ENCODE data around the gene PP2D1.
"Not testable (repeated sequence)": the region's sequence is repeated elsewhere in the genome, so short reads cannot be mapped to it uniquely, and the experiment has no call there.

PP2D1 gene, protein sequence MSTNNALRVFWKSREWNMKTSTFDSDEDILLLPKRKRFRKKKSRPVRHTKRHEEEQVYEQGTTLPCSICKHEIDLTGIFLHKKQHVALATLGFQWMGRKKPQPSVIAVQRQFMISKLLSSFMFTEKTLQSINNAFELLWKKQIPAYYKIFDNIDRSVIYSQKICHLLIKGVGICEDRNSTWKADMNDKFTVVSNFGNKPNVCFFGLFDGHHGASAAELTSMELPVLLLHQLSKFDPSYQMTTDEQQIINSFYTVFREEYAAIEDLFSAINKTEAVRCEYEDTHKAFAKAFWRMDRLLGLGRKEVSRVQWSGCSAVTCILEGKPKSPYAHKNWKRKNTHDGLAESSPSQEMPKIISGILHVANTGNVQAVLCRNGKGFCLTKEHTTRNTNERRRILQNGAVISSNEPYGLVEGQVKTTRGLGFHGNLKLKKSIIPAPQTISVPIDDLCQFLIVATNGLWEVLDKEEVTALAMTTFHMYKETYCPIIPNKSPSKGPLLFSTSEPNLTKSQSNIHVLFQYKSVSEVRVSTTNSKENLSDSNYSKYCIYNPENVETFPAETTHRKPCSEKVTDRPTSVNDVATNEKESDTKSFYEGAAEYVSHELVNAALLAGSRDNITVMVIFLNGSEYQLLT

DNA sequence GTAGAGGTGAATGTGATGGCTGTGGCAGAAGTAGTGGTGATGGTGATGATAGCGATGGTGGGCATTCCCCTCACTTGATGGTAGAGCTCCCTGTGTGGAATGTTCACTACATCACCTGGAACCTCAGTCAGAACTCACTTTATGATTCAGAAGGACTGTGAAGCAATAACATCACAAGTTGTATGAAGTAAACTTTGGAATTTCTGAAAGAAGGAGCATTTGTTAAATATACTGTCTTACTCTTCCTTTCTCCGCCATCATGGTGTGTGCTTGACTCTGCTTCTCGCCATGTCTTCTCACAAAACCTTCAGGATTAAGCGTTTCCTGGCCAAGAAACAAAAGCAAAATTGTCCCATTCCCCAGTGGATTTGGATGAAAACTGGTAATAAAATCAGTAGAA lies at the start of gene PP2D1:
PP2D1 (minus strand) TSS at position 101 of the 400 bp plus-strand sequence. CDS start 192 bp downstream, outside the sequence.
- no peak for DNase-seq (ENCODE audit: low spot score)

DNA sequence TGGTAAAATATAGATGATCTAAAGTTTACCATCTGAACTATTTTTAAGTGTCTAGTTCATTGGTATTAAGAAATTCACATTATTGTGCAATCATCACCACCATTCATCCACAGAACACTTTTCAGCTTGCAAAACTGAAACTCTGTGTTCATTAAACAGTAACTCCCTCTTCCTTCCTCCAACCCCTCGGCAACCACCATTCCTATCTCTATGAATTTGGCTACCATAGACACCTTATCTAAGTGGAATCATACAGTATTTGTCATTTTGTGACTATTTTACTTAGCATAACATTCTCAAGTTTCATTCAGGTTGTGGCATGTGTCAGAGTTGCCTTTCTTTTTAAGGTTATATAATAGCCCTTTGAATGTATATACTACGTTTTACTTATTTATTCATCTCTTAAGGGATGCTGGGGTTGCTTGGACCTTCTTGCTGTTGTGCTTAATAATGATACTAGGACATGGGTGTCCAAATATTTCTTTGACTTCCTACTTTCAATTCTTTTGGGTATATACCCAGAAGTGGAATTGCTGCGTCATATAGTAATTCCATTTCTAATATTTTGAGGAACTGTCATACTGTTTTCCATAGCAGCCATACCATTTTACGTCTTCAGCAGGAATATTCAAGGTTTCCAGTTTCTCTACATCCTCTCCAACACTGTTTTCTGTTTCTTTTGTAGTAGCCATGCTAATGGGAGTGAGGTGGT lies 49.1 kb upstream of the PP2D1 start:
- peak; percentile 36 for DNase-seq (ENCODE audit: low spot score)

DNA sequence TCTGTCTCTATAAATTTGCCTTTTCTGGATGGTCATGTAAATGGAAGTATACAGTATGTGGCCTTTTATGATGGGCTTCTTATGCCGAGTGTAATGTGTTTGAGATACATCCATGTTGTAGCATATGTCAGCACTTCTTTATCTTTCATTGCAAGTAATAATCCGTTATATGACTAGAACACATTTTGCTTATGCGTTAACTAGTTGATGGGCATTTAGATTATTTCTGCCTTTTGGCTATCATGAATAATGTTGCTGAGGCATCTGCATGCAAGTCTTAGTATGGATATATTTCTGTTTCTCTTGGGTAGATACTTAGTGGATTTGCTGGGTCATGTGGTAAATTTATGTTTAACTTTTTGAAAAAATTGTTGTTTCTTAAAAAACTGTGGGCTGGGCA lies 47.9 kb upstream of the PP2D1 start:
- DNase-seq (ENCODE audit: low spot score), result no peak

DNA sequence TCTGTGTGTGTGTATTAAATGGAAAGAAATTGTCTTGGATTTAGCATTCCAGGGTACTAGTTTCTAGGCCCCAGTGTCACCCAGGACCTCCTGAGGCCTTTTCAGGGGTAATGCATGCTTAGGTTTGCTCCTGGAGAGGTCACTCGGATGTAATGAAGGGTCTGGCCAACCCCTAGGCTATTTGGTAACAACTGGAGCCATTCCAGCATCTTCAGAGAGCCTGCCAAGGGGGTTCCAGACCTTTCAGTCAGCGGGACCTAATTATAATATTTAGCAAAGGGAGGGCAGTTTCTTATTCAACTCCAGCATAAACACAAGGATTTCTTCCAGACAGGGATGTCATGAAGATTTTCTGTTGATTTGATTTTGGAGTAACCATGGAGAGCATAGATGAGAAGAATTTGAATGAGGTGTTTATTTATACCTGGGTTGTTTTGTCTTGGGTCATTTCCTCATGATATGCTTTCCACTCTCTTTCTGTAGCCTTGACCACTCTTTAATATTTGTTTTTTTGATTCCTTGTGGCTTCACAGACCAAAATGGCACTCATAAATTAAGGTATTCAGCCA lies 45.6 kb upstream of the PP2D1 start:
- no peak for DNase-seq (ENCODE audit: low spot score)

DNA sequence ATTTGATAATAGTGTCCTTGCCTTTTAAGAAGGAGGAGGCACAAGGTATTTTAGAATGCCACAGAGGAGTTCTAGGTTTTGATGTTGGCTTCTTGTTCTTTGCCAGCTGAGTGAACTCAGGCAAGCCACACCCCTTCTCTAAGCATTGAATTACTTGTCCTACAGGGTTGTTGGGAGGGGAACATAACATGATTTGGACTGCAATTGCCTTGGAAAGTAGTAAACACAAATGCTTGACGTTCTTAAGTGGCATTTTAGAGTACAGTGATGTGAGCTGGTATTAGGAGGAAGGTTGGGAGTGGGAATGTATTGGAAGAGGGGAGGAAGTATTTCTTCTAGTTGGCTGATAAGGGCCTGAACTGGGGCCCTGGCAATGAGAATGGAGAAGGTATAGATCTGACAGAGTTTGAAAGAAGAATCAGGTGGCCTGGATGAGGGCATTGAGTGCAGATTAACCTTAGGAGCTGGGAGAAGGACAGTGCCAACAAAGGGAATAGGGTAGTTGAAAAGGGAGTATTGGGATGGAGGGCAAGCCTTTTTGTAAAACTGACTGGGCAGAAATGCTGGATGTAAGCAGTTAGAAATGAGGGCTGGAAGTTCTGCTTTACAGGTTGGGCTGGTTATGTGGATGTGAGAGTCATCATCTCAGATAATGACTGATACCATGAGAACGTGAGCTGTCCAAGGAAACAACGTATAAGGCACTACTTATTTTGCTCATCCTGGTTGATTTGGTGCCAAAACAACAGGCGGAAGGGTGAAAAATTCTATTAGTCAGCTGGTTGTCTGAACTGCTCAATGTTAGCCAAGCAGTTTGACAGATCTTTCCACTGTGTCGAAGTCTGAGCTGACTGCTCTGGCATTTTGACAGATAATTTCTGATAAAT lies 44.9 kb upstream of the PP2D1 start:
- peak; percentile 71 for DNase-seq (ENCODE audit: low spot score)

DNA sequence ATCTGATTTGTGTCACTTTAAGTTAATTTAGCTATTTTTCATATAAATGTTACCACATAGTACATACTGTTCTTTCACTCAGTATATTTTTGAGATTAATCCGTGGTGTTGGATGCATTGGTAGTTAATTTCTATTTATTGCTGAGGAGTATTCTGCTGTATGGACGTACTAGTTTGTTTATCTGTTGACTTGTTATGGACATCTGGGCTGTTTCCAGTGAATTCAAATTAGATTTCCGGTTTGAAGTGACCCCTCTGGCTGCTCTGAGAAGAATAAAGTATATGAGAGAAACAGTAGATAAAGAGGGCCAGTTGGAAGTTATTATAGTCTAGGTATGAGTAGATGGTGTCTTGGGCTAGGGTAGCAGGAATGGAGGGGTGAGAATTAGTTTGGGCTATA lies 43.8 kb upstream of the PP2D1 start:
- DNase-seq (ENCODE audit: low spot score), result no peak

DNA sequence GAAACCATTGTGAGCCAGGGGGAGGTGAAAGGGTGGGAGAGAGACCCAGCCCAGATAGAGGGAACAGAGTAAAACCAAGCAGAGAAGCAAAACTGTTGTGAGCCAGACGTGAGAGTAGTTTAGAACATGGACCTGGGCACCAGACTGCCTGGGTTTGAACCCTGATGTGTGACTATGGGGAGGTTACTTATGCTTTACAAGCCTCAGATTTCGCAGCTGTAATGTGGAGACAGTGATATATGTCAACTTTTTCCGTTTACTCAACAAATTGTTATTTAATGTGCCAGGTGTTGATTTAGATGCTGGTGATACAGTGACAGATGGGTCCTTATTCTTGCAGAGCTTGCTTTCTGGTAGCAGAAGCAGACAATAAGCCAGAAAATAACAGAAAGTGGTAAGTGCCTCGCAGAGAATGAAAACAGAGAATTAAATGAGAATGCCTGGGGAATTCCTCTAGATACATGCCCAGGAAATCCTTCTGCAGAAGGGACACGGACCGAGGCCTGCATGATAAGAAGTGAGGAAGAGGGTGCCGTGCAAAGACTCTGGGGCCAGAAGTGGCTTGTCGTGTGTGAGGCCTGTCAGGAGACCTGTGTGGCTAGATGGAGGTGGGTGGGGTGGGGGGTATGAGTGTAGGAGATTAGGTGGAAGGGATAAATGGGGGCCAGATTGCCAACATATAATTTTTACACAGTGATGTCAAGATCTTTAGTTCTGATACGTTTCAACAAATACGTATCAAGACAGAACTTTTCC lies 43.1 kb upstream of the PP2D1 start:
- DNase-seq (ENCODE audit: low spot score), result no peak

DNA sequence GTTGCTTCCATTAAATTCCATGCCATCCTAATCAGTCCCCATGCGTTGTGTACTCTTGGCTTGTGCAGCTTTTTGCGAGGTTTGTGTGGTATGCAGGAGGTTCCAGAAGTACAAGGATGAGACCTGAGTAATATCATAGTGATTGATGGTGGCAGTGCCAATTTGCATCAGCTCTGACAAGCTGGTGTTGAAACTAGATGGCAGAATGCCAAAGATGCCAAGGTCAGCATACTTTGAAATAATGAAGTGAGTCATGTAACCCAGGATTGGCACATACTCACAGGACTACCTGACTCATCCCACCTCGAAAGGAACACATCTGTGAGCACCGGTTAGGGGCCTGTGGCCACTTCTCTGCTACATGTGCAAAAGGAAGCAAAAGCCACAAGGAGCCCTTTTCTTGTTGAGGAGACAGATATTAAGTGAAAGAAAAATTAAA lies 42.5 kb upstream of the PP2D1 start:
- peak; percentile 96 for DNase-seq (ENCODE audit: low spot score)

DNA sequence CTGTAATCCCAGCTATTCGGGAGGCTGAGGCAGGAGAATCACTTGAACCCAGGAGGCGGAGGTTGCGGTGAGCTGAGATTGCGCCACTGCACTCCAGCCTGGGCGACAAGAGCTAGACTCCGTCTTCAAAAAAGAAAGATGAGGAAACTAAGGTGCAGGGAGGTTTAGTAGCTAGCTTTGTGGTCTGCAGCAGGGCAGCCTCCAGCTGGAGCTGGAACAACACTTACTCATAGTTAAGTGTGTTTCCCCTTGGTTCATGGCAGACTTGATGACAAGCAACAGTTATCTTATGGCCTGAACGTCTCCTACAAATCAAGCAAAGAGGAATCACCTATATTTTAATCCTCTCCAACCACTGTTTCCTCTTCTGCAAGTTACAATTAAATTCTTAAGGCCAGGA lies 40.8 kb upstream of the PP2D1 start:
- no peak for DNase-seq (ENCODE audit: low spot score)

DNA sequence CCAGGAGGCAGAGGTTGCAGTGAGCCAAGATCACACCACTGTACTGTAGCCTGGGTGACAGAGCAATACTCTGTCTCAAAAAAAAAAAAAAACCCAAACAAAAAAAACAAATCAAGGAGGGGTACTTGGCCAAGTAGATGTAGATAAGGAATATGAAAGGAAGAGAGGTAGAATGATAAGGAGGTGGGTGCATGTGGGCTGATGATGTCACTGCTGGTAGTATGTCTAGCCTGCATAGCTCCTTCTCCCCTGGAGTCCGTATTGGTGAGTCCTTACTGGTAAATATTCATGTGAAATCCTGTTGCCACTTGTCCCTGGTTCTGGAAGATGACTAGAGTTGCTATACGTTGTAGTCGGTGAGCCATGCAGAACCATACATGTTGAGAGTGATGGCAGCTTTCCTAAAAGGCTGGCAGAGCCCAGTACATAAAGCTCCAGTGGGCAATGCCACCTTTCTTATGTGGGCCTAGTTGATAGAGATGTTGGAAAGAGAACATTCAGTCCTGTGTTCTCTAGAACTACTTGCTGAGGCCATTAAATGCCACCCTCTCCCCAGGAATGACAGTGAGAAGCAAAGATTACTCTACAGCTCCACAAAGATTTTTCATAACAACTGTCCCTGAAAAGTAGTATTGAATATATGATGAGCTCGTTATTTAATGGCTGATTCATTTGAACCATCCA lies 39.2 kb upstream of the PP2D1 start:
- DNase-seq (ENCODE audit: low spot score), result peak; percentile 29

DNA sequence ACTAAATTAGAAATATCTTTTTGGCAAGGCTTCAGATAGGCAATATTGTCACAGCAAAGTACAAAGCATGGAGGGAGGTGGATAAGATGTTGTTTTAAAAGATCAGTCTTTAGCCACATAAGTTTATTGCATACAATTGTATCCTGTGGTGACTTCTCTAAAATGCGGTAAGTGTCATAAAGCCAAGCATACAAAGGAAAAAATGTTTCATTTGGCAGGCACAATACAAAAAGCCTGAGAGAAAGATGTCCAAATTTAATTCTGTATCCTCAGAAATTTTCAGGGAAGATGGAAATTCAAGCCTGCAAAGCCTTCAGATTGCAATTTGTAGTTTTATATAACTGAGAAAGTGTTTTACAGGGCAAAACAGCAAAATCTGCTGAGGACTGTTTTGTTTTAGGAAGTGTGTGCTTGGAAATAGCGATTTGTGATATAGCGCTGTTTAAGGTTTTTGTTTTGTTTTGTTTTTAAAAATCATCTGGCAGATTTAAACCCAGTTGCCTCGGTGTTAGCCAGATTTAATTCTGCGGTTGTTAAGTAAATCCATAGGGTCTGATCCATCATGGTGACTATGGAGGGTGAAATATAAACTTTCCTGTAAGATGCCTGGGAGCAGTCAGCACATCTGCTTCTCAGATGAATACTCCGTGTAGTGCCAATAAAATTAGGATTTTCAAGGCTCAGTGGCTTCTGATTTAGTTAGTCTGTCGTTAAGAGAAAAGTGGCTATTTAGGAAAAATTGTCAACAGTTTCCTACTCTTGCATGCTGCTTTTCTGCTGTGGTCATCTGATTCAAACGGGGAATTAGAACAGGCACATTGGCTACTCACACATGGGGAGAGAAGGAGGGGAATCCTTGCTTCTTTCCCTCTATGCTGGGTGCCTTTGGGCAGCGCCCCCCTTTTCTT lies 36.2 kb upstream of the PP2D1 start:
- DNase-seq (ENCODE audit: low spot score), result no peak

DNA sequence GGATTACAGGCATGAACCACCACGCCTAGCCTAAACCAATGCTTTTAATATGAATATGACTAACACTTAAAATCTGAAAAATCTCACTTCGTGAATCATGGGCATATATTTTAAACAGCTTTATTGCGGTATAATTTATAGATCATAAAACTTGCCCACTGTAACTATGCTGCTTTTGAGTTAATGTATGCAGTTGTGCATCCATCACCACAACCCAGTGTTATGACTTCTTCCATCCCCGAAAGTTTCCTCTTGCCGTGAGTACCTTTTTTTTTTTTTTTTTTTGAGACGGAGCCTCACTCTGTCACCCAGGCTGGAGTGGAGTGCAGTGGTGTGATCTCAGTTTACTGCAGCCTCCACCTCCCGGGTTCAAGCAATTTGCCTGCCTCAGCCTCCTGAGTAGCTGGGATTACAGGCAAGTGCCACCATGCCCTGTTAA lies 35.3 kb upstream of the PP2D1 start:
- DNase-seq (ENCODE audit: low spot score), result no peak

DNA sequence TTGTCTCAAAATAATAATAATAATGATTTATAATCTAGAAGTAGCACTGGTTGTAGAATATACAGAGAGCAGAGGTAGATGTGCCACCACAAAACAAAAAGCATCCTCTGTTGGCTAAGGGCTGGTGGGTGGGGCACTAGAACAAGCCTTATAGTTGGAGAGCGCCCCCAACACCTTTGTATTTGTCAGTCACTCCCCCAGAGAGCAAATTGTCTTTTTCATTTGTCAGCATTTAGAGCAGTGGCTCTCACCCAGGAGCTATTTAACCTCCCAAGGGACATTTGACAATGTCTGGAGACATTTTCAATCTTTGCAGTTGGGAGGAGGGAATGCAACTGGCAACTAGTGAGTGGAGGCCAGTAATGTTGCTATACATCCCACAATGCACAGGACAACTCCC lies 34.5 kb upstream of the PP2D1 start:
- DNase-seq (ENCODE audit: low spot score), result no peak

DNA sequence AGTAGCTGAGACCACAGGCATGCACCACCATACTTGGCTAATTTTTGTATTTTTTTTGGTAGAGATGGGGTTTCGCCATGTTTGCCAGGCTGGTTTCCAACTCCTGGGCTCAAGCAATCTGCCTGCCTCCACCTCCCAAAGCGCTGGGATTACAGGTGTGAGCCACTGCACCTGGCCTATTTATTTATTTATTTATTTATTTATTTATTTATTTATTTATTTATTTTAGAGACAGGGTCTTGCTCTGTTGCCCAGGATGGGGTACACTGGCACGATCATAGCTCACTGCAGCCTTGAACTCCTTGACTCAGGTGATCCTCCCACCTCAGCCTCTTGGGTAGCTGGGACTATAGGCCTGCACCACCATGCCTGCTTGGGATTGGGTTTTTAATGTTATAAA lies 33.1 kb upstream of the PP2D1 start:
- DNase-seq (ENCODE audit: low spot score), result not testable (repeated sequence)

DNA sequence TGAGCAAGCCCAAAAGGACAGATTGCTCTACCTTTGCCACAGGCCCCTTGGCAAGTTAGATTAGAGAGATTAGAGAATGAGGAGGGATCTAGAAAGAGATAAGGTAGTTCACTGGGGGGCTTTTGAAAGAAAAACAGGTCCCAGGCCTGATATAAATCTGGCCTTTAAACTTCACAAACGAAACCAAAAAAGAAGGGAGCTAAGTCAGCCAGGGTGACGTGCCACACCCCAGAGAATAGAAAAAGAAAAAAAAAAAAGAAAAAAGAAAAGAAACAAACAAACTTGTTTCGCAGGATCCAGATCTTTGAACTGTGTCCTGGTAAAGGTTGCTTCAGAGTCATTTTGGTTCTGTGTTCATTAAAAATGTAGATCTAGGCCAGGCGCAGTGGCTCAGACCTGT lies 31.8 kb upstream of the PP2D1 start:
- peak; percentile 38 for DNase-seq (ENCODE audit: low spot score)

DNA sequence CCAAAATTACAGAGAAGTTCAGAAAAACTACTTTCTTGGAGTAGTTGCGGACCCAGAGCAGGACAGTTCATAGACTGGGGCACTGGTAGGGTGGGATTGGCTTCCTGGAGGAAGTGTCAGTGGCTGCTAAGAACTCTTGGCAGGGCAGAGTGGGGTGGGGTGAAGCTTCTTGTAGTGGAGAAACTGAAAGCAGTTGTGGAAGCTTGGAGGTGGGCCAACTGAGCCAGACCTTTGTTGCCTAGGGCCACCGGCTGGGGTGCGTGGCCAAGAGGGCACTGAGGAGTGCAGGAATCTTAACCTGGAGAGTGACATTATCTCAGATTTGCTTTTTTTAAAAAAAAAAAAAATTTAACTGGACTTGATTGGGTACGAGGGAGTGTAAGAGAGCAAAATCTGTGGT lies 31.3 kb upstream of the PP2D1 start:
- DNase-seq (ENCODE audit: low spot score), result peak; percentile 63

DNA sequence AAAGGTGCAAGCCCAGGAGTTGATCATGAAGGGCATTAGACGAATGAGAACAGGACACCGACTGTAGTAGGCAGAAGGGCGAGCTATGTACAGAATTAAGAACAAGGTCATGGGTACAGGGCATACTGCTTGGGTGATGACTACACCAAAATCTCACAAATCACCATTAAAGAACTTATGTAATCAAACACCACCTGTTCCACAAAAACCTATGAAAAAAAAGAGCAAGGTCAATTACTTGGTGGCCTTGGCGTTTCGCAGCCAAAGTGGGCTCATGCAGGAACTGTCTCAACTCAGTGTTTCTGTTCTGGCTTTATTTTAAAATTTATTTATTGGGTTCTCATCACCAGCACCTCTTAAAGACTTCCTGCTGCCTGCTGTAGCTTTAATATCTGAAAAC lies 30.3 kb upstream of the PP2D1 start:
- DNase-seq (ENCODE audit: low spot score), result no peak

DNA sequence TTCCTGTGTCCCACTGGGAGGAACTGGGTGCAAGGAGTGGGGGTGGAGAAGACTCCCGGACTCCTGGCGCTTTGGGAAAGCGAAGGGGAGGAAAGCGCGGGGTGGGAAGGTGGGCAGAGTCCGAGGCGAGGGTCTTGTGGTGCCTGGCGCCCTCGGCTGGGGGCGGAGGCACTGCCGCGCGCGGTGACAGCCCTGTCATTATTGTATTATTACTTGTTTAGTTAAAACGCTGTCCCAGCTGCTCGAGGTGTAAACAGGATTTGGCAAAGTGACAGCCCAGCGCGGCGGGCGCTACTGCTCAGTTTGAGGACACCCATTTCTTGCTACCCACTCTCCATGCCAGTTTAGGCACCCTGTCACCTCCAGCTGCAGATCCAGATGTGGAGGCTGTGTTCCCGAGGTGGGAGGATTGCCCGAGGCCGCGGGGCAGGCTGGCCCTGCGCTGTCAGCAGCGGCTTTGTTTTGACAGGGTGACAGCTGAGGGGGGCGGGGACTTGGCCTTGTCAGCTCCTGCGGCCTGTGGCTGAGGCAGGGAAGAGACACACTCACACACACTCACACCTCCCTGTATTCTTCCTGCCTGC lies 29.2 kb upstream of the PP2D1 start:
- DNase-seq (ENCODE audit: low spot score), result peak; percentile 69

Measured in CD4-positive, alpha-beta T cell treated with Interleukin-2 at 100 ng/mL for 4 hours (primary cell).